ENCODE data around the gene LRRC8C. TPM values are rescaled to one million over a fixed set of nuclear protein-coding genes. Genes with fewer than 3 reads are reported as not detected.

Gene LRRC8C
- total RNA-seq, 2 donors from 2014 or later: 2.0 to 12.4 TPM

DNA sequence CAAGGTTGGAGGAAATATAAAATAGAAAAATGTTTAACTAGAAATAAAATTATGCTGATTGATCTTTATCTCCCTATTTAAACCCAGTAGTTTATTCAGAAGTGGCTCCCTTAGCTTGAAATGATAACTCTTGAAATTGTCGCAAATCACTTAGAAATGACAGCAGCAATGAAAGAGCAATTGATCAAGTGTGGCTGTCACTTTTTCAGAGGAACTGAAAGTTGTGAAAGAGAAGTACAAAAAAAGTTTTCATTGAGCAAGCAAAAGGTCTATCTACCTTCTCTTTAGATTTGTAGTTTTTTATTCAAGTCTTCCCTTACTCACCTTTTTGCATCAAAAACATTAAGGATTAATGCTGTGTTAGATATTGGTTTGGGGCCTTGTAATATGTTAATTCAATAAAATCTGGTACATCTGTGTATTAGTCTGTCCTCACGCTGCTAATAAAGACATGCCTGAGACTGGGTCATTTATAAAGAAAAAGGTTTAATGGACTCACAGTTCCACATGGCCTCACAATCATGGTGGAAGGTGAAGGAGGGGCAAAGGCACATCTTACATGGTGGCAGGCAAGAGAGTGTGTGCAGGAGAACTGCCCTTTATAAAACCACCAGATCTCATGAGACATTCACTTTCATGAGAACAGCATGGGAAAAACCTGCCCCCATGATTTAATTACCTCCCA, 48.3 kb downstream of the LRRC8C start:
- H3K9me3 ChIP-seq: no peaks in the 10 kb centered on the region
- 93% methylated on average over 2 of the region's 2 CpGs for WGBS

DNA sequence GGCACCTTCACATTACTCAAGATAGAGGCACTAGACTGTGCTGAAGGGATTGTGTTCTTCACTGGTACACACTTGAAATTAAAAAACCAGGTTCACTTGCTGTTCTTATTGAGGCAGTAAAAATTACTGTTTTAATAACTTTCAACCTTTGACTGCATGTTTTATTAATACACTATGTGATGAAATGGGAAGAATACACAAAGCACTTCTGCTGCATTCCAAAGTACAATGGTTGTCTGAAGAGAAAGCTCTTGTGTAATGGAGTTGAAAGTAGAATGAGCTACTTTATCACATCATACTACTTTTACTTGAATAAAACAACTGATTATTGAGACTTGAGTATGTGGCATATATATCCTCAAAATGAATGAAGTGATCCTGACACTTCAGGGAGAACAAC, 49.7 kb downstream of the LRRC8C start:
- Histone ChIP-seq H3K4me1 (replicated peaks) (no peaks in the 10 kb centered on the region), H3K27ac (no peak overlapping the region), H3K4me3 (no peak overlapping the region), H3K27me3 (replicated peaks; ENCODE audit: insufficient read depth) (no peaks in the 10 kb centered on the region), H3K36me3 (no peaks in the 10 kb centered on the region), H3K9me3 (no peaks in the 10 kb centered on the region)
- DNase-seq (ENCODE audit: low spot score): no peak
- TF ChIP-seq POLR2AphosphoS5 (IDR thresholded peaks at IDR 0.05) (no peak), POLR2A (IDR thresholded peaks at IDR 0.05) (no peak)
- TF ChIP-seq, protein P1, sequence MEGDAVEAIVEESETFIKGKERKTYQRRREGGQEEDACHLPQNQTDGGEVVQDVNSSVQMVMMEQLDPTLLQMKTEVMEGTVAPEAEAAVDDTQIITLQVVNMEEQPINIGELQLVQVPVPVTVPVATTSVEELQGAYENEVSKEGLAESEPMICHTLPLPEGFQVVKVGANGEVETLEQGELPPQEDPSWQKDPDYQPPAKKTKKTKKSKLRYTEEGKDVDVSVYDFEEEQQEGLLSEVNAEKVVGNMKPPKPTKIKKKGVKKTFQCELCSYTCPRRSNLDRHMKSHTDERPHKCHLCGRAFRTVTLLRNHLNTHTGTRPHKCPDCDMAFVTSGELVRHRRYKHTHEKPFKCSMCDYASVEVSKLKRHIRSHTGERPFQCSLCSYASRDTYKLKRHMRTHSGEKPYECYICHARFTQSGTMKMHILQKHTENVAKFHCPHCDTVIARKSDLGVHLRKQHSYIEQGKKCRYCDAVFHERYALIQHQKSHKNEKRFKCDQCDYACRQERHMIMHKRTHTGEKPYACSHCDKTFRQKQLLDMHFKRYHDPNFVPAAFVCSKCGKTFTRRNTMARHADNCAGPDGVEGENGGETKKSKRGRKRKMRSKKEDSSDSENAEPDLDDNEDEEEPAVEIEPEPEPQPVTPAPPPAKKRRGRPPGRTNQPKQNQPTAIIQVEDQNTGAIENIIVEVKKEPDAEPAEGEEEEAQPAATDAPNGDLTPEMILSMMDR (IDR thresholded peaks at IDR 0.05): no peak
- intact Hi-C loops (cut with DNase I): no loop called here

More for the DNA sequence above, 48.3 kb downstream of the LRRC8C start:
- H3K36me3 ChIP-seq: no peaks in the 10 kb centered on the region
- DNase-seq (ENCODE audit: low spot score): no peak
- no peak overlapping the region for H3K27ac ChIP-seq
- no peak overlapping the region for H3K4me3 ChIP-seq
- intact Hi-C loops (cut with DNase I): no loop called here
- H3K4me1 ChIP-seq (replicated peaks): no peaks in the 10 kb centered on the region
- TF ChIP-seq POLR2A (IDR thresholded peaks at IDR 0.05): no peak
- no peak for TF ChIP-seq POLR2AphosphoS5 (IDR thresholded peaks at IDR 0.05)
- TF ChIP-seq, protein P1 (IDR thresholded peaks at IDR 0.05): no peak
- H3K27me3 ChIP-seq (replicated peaks; ENCODE audit: insufficient read depth): no peaks in the 10 kb centered on the region

DNA sequence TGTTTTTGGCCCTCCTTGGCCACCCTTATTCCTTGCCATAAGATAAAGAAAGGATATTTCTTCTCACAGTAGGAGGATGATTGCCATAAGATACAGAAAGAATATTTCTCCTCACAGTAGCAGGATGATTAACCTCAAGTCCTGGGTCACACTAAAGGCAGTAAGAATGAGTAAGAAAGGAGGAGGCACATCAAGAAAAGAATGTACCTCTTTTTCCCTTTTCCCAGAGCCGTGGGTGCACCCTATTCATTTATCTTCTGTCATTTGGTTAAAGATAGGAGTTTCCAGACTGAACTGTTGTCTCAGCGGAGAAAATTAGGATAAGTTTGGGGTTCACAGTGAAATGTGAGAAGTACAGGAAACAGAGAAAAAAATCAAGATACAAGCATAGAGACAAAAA, 52.5 kb downstream of the LRRC8C start:
- Histone ChIP-seq H3K4me3 (no peak overlapping the region), H3K4me1 (replicated peaks) (no peaks in the 10 kb centered on the region), H3K9me3 (no peaks in the 10 kb centered on the region), H3K27ac (no peak overlapping the region), H3K36me3 (no peaks in the 10 kb centered on the region), H3K27me3 (replicated peaks; ENCODE audit: insufficient read depth) (no peaks in the 10 kb centered on the region)
- TF ChIP-seq POLR2AphosphoS5 (IDR thresholded peaks at IDR 0.05): no peak
- TF ChIP-seq POLR2A (IDR thresholded peaks at IDR 0.05): no peak
- TF ChIP-seq, protein P1 (IDR thresholded peaks at IDR 0.05): no peak
- DNase-seq (ENCODE audit: low spot score): no peak
- 89% methylated on average over 2 of the region's 2 CpGs for WGBS
- intact Hi-C loops (cut with DNase I): no loop called here

DNA sequence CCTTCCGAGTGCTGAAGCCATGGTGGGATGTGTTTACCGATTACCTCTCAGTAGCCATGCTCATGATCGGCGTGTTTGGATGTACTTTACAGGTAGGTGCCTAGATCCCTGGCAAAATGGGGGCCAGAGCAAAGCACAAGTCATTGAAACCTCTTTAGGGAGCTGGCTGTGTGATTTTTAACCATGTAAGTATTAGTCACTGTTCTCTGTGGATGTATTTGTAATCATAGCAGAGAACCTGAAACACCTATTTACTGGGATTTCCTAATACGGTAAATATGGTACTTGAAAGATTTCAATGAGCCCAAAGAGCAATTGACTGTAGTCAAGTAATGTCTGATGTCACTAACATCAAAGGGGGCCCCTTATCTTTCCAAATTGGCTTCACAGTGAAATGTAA, 53.6 kb downstream of the LRRC8C start:
- no peaks in the 10 kb centered on the region for H3K4me1 ChIP-seq (replicated peaks)
- no peaks in the 10 kb centered on the region for H3K27me3 ChIP-seq (replicated peaks; ENCODE audit: insufficient read depth)
- no peak overlapping the region for H3K4me3 ChIP-seq
- H3K9me3 ChIP-seq: no peaks in the 10 kb centered on the region
- no peak for DNase-seq (ENCODE audit: low spot score)
- no peaks in the 10 kb centered on the region for H3K36me3 ChIP-seq
- TF ChIP-seq POLR2AphosphoS5 (IDR thresholded peaks at IDR 0.05): no peak
- intact Hi-C loops (cut with DNase I): no loop called here
- 94% methylated on average over 5 of the region's 5 CpGs for WGBS
- no peak overlapping the region for H3K27ac ChIP-seq

DNA sequence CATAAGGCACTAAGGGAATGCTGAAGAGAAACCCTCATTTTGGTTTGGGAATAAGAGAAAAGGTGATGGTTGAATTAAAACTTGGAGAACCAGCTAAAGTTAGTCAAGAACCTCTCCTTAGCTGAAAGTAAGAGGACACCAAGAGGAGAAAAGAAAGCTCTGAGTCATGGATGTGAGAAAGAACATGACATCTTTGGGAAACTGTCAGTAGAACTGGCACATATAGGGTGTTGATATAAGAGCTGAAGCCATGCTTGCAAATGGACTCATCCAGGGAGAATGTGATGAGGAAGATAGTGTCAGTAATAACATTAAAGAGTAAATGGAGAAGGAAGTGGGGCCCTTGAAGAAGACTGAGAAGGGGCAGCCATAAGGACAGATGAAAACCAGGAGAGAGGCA, 54.3 kb downstream of the LRRC8C start:
- Histone ChIP-seq H3K27ac (no peak overlapping the region), H3K4me1 (replicated peaks) (no peaks in the 10 kb centered on the region), H3K36me3 (no peaks in the 10 kb centered on the region), H3K4me3 (no peak overlapping the region), H3K9me3 (no peaks in the 10 kb centered on the region), H3K27me3 (replicated peaks; ENCODE audit: insufficient read depth) (no peaks in the 10 kb centered on the region)
- intact Hi-C loops (cut with DNase I): no loop called here
- no peak for TF ChIP-seq POLR2A (IDR thresholded peaks at IDR 0.05)
- no peak for TF ChIP-seq POLR2AphosphoS5 (IDR thresholded peaks at IDR 0.05)
- TF ChIP-seq, protein P1 (IDR thresholded peaks at IDR 0.05): no peak
- no peak for DNase-seq (ENCODE audit: low spot score)
